Activated CD4-positive, CD25-positive, alpha-beta regulatory T cell treated with anti-CD3 and anti-CD28 coated beads, Interleukin-2, amount 50 U/mL, for 24 hours (primary cell): ENCODE data around the gene OSER1.

ENCODE experiments used
- ATAC-seq, 2 donors: fragments of 150-1000 bp; cut with Tn5 transposase; one replicate each; pipeline ENCODE4 v1.10.0; 2021; ENCODE audit warnings: mild to moderate bottlenecking in 1 of 2, moderate library complexity in 1 of 2

The OSER1 gene

GRCh38 chr20:44173116-44173515, 37.5 kb downstream of the OSER1 start:
- no peak for ATAC-seq

GRCh38 chr20:44172572-44172950, 38.0 kb downstream of the OSER1 start:
- no peak for ATAC-seq

GRCh38 chr20:44171775-44172571, 38.6 kb downstream of the OSER1 start:
- no peak for ATAC-seq

- no peak for ATAC-seq
Measured at GRCh38 chr20:44170816-44171410, 39.7 kb downstream of the OSER1 start.

- no peak for ATAC-seq
Measured at GRCh38 chr20:44167736-44168135, 42.8 kb downstream of the OSER1 start.

GRCh38 chr20:44166477-44166876, 44.1 kb downstream of the OSER1 start:
- no peak for ATAC-seq

GRCh38 chr20:44166008-44166407, 44.6 kb downstream of the OSER1 start:
- ATAC-seq: no peak

GRCh38 chr20:44160133-44160532, 50.4 kb downstream of the OSER1 start:
- no peak for ATAC-seq

GRCh38 chr20:44159711-44160110, 50.9 kb downstream of the OSER1 start:
- no peak for ATAC-seq

GRCh38 chr20:44159125-44159524, 51.4 kb downstream of the OSER1 start:
- no peak for ATAC-seq

- ATAC-seq: no peak
Measured at GRCh38 chr20:44157061-44157460, 53.5 kb downstream of the OSER1 start.

- no peak for ATAC-seq
Measured at GRCh38 chr20:44154521-44155001, 56.0 kb downstream of the OSER1 start.

GRCh38 chr20:44153636-44154043, 56.9 kb downstream of the OSER1 start:
- peak; percentile 30 to 32 for ATAC-seq

GRCh38 chr20:44151621-44152416, 58.8 kb downstream of the OSER1 start:
- no peak for ATAC-seq

- no peak for ATAC-seq
Measured at GRCh38 chr20:44146272-44146671, 64.3 kb downstream of the OSER1 start.
